ENCODE measurements around the gene TGFA.

GRCh38 chr2:70551167-70551566 is 2.5 kb downstream of the TGFA start:
- TF ChIP-seq, protein P1, sequence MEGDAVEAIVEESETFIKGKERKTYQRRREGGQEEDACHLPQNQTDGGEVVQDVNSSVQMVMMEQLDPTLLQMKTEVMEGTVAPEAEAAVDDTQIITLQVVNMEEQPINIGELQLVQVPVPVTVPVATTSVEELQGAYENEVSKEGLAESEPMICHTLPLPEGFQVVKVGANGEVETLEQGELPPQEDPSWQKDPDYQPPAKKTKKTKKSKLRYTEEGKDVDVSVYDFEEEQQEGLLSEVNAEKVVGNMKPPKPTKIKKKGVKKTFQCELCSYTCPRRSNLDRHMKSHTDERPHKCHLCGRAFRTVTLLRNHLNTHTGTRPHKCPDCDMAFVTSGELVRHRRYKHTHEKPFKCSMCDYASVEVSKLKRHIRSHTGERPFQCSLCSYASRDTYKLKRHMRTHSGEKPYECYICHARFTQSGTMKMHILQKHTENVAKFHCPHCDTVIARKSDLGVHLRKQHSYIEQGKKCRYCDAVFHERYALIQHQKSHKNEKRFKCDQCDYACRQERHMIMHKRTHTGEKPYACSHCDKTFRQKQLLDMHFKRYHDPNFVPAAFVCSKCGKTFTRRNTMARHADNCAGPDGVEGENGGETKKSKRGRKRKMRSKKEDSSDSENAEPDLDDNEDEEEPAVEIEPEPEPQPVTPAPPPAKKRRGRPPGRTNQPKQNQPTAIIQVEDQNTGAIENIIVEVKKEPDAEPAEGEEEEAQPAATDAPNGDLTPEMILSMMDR (conservative IDR thresholded peaks at IDR 0.05 in 1 of 2, IDR thresholded peaks at IDR 0.05 in 1 of 2; ENCODE audit: low read depth in 1 of 2, low read length in 2 of 2), result no peak
- no peak for TF ChIP-seq EZH2 (IDR thresholded peaks at IDR 0.05; ENCODE audit: low read length, missing control alignments)

Measured in fibroblast of lung (primary cell).